Prostate gland (tissue), 2 donors: Measurements from ENCODE around the gene ZDHHC19. TPM values are rescaled to one million over a fixed set of nuclear protein-coding genes. Genes with fewer than 3 reads are reported as not detected.

Source experiments
- DNase-seq: peaks from one replicate; pipeline ENCODE4 v3.0.0-alpha.2; 2019; ENCODE audit warnings: low spot score
- H3K27ac ChIP-seq, 2 donors: fragments of 200-600 bp; sonication (generic); 2 replicates each; pipeline ENCODE4 v1.5.1; 2017 to 2019
- H3K27me3 ChIP-seq: fragments of 200-600 bp; sonication (generic); replicated peaks from 2 replicates; pipeline ENCODE4 v1.5.1; 2019; ENCODE audit not compliant: insufficient read depth
- H3K36me3 ChIP-seq, 2 donors: fragments of 200-600 bp; sonication (generic); 1 replicate in 1 of 2; 2 replicates in 1 of 2; pipeline versions ENCODE4 v1.5.1 to v1.8.1; 2017 to 2019
- H3K4me1 ChIP-seq: fragments of 200-600 bp; sonication (generic); replicated peaks from 2 replicates; pipeline ENCODE4 v1.5.1; 2019
- H3K4me3 ChIP-seq, 2 donors: fragments of 200-600 bp; sonication (generic); 2 replicates each; pipeline ENCODE4 v1.5.1; 2017 to 2019
- H3K9me3 ChIP-seq: fragments of 200-600 bp; sonication (generic); 2 replicates; pipeline ENCODE4 v1.5.1; 2017
- POLR2A ChIP-seq: fragments of 450-650 bp; IDR thresholded peaks from one replicate; pipeline ENCODE4 v1.6.1; 2016; ENCODE audit warnings: antibody characterized with exemption, mild to moderate bottlenecking
- POLR2AphosphoS5 ChIP-seq: sonication (generic); formaldehyde crosslinking; IDR thresholded peaks from one replicate; pipeline ENCODE4 v1.6.1; 2017; ENCODE audit warnings: antibody characterized with exemption
- WGBS: methylation state at CpG from one replicate; pipeline ENCODE4 v1.1.5; 2018; 5-methylcytosine and 5-hydroxymethylcytosine counted together
- intact Hi-C: fragments of 100-400 bp; cut with DNase I; formaldehyde crosslinking; loops from one replicate; pipeline ENCODE4 v1.14.2; 2022
- total RNA-seq, 2 donors: library from RNA; depleted of rRNA; stranded (reverse); fragments of >200 nt; gene quantifications; one replicate each; pipeline ENCODE4 v1.1.0, GENCODE V29; 2016
- TF ChIP-seq, protein P1 (sequence below), 4 experiments: fragments of 200-600 bp in 2 of 4; fragments of 450-650 bp in 2 of 4; sonication (generic) in 2 of 4; IDR thresholded peaks; 1 replicate in 3 of 4; 2 replicates in 1 of 4; pipeline ENCODE4 v1.5.1; 2016 to 2019; ENCODE audit warnings: antibody characterized with exemption in 4 of 4, mild to moderate bottlenecking in 2 of 4, moderate library complexity in 2 of 4

ZDHHC19 gene
- total RNA-seq, 2 donors from 2014 or later = 3.9 TPM; not detected in 1

DNA sequence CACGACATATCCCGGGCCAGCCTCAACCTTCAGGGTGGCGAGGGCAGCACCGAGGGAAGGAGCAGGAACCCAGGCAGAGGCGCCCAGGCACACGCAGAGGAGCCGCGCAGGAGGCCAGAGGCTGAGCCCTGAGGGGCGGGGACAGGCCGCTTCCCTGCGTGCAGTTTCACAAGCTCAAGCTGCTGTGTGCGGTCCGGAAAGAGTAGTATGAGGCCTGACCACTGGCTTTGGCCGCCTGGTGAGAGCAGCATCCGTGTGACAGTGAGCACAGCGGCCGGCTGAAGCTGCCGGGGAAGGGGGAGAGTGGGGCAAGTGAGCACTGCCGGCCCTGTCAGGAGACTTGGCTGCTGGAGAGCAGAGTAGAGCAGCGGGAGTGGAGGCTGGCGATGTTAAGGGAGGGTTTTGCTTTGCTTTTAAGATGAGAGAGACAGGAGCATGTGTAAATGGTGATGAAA, 8.7 kb downstream of the ZDHHC19 start:
- Histone ChIP-seq H3K27ac (no peak overlapping the region), H3K36me3 (no peaks in the 10 kb centered on the region), H3K27me3 (no peaks in the 10 kb centered on the region), H3K4me3 (no peak overlapping the region), H3K9me3 (no peaks in the 10 kb centered on the region), H3K4me1 (no peaks in the 10 kb centered on the region)
- DNase-seq = no peak
- intact Hi-C loops = no loop called here
- TF ChIP-seq POLR2AphosphoS5 (no peak), POLR2A (no peak)
- TF ChIP-seq, protein P1, sequence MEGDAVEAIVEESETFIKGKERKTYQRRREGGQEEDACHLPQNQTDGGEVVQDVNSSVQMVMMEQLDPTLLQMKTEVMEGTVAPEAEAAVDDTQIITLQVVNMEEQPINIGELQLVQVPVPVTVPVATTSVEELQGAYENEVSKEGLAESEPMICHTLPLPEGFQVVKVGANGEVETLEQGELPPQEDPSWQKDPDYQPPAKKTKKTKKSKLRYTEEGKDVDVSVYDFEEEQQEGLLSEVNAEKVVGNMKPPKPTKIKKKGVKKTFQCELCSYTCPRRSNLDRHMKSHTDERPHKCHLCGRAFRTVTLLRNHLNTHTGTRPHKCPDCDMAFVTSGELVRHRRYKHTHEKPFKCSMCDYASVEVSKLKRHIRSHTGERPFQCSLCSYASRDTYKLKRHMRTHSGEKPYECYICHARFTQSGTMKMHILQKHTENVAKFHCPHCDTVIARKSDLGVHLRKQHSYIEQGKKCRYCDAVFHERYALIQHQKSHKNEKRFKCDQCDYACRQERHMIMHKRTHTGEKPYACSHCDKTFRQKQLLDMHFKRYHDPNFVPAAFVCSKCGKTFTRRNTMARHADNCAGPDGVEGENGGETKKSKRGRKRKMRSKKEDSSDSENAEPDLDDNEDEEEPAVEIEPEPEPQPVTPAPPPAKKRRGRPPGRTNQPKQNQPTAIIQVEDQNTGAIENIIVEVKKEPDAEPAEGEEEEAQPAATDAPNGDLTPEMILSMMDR (IDR thresholded peaks at IDR 0.05) = no peak
- WGBS = 51% methylated on average over 21 of the region's 21 CpGs

DNA sequence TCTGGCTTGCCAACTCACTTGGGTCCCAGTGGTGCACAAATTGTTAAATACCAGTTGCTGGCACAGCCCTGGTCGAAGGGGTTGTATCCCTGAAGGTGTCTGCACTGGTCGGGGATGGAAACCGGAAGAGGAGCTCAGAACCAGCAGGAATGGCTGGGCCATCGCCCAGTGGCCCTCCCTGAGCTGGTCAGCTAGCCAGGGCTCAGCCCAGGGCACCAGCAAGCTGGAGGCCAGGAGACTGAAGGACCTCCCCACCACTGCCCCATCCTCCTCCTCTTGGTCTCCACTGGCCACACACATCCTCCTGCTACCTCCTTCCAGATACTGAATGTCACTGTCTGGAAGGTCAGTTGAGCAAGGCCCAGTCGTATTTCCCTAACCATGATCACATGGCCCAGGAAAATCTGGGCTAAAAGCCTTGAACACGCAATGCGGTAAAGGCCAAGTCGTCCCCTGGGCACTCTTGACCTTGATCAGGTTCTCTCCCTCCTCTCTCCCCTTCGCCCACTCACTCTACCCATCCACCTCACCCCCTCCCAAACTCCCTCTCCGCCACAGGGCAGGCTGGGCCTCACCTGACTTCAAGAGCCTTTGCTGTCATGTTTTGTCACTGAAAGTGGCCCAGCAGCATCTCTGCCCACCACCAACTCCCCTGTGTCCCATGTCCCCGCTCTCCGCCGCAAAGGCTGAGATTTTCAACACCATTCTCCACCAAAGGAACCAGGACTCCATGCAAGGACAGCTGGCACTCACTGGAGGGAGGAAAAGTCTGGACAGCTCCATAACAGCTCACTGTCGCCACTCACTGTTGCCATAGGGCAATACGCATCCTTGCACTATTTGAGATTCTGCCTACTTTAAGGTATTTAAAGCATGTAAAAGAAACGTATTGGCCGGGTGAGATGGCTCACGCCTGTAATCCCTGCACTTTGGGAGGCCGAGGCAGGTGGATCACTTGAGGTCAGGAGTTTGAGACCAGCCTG, 12.1 kb downstream of the ZDHHC19 start:
- no peak overlapping the region for H3K27ac ChIP-seq
- no peaks in the 10 kb centered on the region for H3K36me3 ChIP-seq
- WGBS = 79% methylated on average over 18 of the region's 19 CpGs
- H3K4me3 ChIP-seq = no peak overlapping the region
- TF ChIP-seq POLR2AphosphoS5 = no peak
- no peak for DNase-seq
- intact Hi-C loops = no loop called here
- H3K27me3 ChIP-seq = no peaks in the 10 kb centered on the region
- H3K4me1 ChIP-seq = no peaks in the 10 kb centered on the region
- H3K9me3 ChIP-seq = no peaks in the 10 kb centered on the region

DNA sequence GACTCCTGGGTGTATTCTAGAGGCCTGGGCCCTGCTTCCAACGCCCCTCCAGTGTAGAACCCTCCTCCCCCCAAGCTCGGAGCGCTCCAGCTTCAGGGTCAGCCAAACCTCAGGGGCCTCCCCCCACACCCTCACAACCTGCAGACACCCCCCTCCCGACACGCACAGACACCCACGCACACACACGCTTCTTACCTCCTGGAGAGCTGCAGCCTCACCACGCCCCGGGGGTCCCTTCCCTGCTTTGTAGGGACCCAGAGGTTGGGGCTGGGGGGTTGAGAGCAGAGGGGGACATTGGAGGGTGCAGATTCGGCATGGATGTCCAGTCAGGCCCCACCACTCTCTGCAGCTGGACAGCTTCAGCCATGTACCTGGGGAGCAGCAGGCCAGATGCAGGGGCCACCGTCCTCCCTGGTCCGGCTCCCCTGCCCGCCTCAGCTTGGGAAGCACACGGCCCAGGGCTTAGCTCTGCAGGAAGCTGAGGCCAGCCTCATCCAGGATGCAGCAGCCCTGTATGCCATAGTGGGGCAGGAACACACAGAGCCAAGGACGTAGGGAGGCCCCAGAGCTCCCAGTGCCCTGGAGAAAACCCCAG, 13.0 kb downstream of the ZDHHC19 start:
- no peak for DNase-seq
- no peaks in the 10 kb centered on the region for H3K4me1 ChIP-seq
- H3K4me3 ChIP-seq = no peak overlapping the region
- no peaks in the 10 kb centered on the region for H3K9me3 ChIP-seq
- no peak overlapping the region for H3K27ac ChIP-seq
- WGBS = 89% methylated on average over 15 of the region's 15 CpGs
- no peaks in the 10 kb centered on the region for H3K27me3 ChIP-seq
- no peaks in the 10 kb centered on the region for H3K36me3 ChIP-seq
- TF ChIP-seq POLR2A = no peak
- TF ChIP-seq POLR2AphosphoS5 = no peak
- TF ChIP-seq, protein P1 (IDR thresholded peaks at IDR 0.05) = no peak
- intact Hi-C loops = no loop called here

DNA sequence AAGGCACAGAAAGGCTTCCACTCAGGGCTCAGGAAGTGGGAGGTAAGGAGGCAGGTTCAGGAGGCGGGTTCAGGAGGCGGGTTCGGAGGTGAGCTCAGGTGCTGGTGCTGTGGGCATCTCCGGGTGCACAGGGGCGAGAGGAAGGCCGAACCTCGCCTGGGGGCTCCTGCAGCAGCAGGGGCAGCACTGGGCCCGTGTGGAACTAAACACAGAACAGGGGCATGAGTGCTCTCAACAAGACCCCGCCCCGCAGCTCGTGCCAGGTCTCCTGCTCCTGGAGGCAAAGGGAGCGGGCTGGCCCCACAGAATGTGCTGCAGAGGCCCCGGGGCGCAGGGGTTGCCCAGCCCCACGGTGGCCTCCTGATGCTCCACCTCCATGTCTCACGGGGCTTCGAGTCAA, 13.7 kb downstream of the ZDHHC19 start:
- WGBS = 85% methylated on average over 17 of the region's 17 CpGs

More for the DNA sequence above, 13.7 kb downstream of the ZDHHC19 start:
- intact Hi-C loops = no loop called here
- H3K27ac ChIP-seq = no peak overlapping the region
- H3K4me1 ChIP-seq = no peaks in the 10 kb centered on the region
- no peak overlapping the region for H3K4me3 ChIP-seq
- H3K9me3 ChIP-seq = no peaks in the 10 kb centered on the region
- no peaks in the 10 kb centered on the region for H3K36me3 ChIP-seq
- DNase-seq = no peak
- H3K27me3 ChIP-seq = no peaks in the 10 kb centered on the region
- no peak for TF ChIP-seq POLR2A
- TF ChIP-seq POLR2AphosphoS5 = no peak
- TF ChIP-seq, protein P1 (IDR thresholded peaks at IDR 0.05) = no peak
